Measurements from ENCODE around the gene NOP14.

Gene NOP14

DNA sequence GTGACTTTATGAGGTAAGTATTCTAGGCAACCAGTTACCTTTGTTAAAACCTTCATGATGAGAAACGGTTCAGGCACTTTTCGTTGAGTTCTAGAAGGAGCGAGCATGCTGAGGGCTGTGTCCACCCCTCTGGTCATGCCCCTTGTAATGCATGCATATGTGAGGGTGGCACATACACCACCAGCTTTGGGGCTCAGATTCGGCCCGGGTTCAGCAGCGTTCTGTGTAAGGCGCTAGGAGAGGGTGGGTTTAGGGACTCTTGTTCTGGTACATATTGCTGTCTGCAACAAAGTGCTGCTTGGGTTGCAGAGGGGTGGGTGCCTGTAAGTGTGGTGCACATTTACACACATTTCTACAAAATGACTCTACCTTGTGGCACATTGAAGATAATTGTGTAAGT lies 54.5 kb downstream of the NOP14 start:
- no peak for DNase-seq

DNA sequence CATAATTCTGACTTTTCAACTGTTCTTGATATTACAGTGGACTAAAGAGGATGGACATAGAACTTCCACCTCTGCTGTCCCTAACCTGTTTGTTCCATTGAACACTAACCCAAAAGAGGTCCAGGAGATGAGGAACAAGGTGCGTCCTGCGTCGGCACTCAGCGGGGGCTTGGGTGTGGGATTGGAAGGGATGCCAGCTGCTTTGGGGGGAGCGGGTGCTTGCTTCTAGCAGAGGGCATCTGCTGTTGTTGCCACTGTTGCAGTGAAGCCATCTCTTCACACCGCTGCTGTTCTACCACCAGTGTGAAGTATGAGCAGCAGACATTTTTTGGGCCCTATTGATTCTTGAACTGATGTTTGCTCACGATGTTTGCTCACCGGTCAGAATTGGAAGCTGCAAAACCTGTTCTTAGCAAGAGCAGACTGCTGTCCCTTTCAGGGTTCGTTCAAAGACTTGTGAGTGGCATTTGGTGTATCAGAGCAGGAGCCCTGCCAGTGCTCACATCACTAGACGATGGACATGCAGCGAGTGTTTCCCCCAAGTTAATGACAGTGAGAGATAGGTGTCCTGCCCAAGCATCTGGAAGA lies 55.4 kb downstream of the NOP14 start:
- no peak for DNase-seq

DNA sequence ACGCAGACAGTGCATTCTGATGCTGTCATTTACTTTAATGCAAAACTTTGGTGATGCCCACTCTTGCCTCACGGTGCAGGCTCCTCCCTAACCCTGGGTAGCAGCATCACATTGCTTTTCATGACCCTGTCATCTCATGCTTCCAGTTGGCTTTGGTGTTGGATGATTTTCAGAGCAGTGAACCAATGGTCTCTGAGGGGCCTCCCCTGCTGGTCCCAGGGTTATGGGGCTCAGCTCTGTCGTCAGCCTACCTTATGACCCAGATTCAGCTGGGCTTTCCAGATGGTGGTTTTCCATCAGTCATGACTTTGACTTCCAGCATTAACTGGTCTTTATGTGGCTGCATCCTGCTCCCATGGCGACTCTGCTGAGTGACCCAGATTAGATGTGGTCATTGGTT lies 56.0 kb downstream of the NOP14 start:
- DNase-seq, result no peak

DNA sequence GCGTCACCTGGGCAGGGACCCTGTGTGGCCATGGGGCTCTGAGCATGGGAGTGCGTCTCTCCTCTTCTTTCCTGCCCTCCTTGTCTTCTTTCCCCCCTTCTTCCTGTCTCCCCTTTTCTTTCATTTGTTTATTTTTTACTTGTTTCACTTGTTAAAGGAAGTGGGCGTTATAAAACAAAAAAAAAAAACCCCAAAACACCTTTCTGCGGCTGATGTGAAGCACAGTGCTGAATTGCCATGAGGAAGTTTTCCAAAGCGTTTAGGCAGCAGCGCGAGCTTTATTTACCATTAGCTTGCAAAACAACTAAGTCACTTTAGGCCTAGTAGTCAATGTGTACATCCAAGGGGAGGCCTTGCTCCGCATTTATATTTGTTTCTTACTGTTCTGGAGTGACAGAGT lies 57.0 kb downstream of the NOP14 start:
- DNase-seq, result no peak

DNA sequence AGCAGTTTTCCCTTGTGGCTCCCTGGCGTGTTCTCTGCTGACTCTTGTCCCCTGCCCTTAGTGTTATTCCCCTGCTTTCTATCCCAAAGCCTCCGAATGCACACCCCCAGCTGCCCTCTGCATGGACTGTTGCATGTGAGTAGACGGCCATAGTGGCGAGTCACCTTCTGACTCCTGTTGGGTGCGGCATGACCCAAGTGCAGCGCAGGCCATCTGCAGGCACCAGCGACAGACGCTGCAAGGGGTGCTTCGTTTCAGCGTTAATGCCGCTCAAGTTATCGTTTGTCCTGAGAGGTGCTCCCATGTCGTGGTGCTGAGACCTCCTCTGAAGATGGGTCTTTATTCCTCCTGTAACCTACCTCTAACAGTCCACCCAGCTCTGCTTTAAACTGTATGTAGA lies 57.7 kb downstream of the NOP14 start:
- no peak for DNase-seq

DNA sequence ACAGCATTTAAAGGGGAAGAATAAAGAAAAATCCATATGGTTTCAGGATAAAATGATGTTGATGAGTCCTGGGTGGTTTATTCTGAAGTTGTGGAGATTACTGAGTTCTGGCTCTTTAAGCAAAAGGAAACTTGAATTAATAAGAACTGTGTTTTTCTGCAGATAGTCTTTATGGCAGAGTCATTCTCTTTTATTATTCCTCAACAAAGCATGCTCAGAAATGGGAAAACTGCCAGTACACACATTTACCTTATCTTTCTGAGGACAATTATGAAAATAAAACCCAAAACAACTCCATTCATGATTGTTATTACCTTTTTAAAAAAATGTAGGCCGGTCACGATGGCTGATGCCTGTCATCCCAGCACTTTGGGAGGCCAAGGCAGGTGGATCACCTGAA lies 61.1 kb downstream of the NOP14 start:
- DNase-seq, result no peak

DNA sequence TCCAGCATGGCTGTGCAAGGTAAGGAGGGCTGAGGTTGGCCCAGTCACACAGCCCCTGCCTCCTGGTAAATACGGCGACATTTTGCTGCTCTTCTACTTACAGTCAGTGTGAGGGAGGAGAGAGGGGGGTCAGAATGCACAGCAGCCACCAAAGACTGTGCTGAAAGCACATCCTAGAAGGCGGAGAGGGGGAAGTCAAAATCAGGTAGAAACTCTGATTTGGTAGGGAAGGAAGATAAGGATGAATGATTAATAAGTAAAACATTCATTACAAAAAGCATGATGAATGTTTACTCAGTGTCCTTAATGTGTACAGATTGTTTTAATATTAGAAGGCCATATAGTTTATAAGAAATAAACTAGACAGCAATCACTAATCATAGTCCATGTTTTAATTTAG lies 62.0 kb downstream of the NOP14 start:
- DNase-seq, result no peak

DNA sequence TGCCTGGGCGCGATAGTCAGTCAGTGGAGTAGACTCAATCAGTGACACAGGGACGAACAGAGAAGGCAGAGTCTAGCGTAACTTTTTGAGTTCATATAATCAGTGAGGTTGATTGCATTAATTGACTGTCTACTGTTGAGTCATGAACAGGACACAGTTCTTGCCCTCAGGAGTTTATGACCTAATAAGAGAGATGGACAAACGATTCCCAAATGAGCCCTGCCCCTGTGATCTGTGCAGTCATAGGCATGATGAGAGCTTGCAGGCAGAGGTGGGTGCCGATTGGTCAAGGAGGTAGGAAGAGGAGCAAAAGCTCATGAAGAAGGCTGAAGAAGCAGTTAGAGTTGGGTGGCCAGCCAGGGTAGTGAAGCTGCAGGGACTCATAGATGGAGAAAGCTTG lies 62.5 kb downstream of the NOP14 start:
- DNase-seq, result no peak

DNA sequence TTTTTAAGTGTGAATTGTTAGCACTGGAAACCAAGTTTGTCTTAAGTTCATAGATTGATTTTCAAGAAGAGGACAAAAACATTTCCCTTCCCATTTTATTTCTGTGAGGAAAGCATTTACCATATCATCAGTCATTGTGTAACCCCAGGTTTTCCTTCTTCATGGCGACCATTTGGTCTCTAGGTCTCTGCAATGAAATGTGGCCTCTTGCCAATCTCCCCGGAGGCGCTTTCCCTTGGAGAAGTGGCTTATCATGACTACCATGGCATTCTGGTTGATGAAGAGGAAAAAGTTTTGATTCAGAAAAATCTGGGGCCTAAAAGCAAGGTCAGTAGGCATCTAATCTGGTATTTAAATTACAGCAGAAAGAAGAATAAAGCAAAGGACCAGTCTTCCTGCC lies 65.2 kb downstream of the NOP14 start:
- DNase-seq, result no peak

DNA sequence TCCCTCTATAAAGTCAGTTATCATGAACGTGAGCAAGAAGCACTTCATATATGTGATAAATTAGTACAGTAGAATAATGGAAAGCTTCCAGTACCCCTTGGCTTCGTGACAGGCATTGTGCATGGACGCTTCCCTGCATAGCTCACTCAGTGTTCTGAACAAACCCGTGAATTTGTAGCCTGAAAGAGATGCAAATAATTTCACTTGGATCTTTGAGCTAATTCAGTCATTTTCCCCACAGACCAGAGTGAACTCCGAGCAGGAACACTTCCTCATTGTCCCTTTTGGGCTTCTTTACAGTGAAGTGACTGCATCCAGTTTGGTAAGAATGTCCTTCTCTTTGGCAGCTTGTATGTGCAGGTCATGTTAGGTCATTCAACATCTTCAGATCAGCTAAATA lies 69.4 kb downstream of the NOP14 start:
- DNase-seq, result no peak

DNA sequence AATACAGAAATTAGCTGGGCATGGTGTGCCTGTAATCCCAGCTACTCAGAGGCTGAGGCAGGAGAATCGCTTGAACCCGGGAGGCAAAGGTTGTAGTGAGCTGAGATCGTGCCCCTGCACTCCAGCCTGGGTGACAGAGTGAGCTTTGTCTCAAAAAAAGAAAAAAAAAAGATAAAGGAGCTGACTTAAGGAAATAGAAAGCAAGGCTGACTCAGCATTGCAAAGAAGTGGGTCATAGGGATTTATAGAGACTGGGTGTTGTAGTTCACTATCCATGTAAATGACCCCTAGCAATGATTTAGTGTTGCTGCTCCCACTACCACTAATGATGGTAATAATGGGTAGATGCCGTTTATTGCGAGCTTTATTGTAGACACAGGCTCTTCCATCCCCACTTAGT lies 71.9 kb downstream of the NOP14 start:
- DNase-seq, result no peak

DNA sequence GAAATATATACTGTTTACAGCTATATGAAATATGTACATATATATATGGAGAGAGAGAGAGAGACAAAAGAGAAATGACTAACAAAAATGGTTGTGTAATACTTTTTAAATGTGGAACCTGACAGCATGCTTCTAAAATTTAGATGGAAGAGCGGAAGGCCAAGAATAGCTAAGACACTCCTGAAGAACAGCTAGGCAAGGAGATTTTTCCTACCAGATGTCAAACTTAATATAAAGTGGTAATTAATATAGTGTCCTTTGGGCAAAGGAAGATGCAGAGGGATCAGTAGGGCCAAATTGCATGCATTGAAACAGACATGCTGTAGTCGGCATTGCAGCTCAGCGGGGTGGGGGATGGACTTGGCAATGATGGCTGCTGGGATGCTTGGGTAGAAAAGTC lies 74.3 kb downstream of the NOP14 start:
- DNase-seq, result no peak

Measured in NCI-H2081 treated with DMSO at 0.1 percent for 48 hours (cell line).